Breast epithelium (tissue), 3 donors: Measurements from ENCODE around the gene PCDHB12.
A peak's percentile ranks its signal among the peaks of the same experiment; 100 is the strongest.

Source experiments
- POLR2A ChIP-seq: fragments of 450-650 bp; IDR thresholded peaks from one replicate; pipeline ENCODE4 v1.6.1; 2016; ENCODE audit warnings: antibody characterized with exemption, mild to moderate bottlenecking, moderate library complexity
- POLR2AphosphoS5 ChIP-seq, 3 donors: sonication (generic); formaldehyde crosslinking; IDR thresholded peaks; one replicate each; pipeline ENCODE4 v1.6.1; 2017; ENCODE audit warnings: antibody characterized with exemption in 3 of 3
- TF ChIP-seq, protein P1 (sequence below), 3 donors: fragments of 450-650 bp; IDR thresholded peaks; one replicate each; pipeline ENCODE4 v1.5.1; 2016 to 2017; ENCODE audit warnings: antibody characterized with exemption in 3 of 3, mild to moderate bottlenecking in 3 of 3, moderate library complexity in 3 of 3

DNA sequence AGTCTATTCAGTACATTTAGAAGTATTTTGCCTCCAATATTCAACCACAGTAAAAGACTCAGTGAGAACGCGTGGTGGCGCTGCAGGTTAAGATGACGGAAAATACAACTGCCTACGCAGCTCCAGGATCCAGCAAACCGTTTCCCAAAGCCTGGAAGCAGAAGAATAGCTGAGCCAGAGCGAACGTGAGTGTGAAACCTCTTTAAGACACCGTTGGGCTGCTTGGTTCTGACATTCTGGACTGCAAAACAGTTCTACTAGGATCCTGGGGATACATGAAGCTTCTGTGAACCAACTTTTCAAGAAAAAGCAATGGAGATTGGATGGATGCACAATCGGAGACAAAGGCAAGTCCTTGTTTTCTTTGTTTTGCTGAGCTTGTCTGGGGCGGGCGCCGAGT, 26.3 kb upstream of the PCDHB12 start, which contains the start of gene PCDHB16:
- TF ChIP-seq, protein P1, sequence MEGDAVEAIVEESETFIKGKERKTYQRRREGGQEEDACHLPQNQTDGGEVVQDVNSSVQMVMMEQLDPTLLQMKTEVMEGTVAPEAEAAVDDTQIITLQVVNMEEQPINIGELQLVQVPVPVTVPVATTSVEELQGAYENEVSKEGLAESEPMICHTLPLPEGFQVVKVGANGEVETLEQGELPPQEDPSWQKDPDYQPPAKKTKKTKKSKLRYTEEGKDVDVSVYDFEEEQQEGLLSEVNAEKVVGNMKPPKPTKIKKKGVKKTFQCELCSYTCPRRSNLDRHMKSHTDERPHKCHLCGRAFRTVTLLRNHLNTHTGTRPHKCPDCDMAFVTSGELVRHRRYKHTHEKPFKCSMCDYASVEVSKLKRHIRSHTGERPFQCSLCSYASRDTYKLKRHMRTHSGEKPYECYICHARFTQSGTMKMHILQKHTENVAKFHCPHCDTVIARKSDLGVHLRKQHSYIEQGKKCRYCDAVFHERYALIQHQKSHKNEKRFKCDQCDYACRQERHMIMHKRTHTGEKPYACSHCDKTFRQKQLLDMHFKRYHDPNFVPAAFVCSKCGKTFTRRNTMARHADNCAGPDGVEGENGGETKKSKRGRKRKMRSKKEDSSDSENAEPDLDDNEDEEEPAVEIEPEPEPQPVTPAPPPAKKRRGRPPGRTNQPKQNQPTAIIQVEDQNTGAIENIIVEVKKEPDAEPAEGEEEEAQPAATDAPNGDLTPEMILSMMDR (IDR thresholded peaks at IDR 0.05) = peak in 2 of 3 donors; percentile 21 to 33
- no peak for TF ChIP-seq POLR2AphosphoS5 (IDR thresholded peaks at IDR 0.05)
- TF ChIP-seq POLR2A = no peak
